Activated CD8-positive, alpha-beta memory T cell treated with anti-CD3 and anti-CD28 coated beads, Interleukin-2, amount 10 ng/mL, durations not matched to agents 7 days and 5 days (primary cell): Measurements from ENCODE around the gene GAK. TPM values are rescaled to one million over a fixed set of nuclear protein-coding genes. Genes with fewer than 3 reads are reported as not detected.

ENCODE experiments used
- ATAC-seq: fragments of 150-1000 bp; cut with Tn5 transposase; one replicate; pipeline ENCODE4 v1.10.0; 2021; ENCODE audit warnings: moderate library complexity
- CTCF ChIA-PET: fragments of 350-600 bp; sonication (Branson Sonifier 250); formaldehyde crosslinking; loops from one replicate; lab custom pipeline; 2021; ENCODE audit warnings: antibody characterized with exemption; lab: Charles Lee
- DNase-seq: peaks from one replicate; pipeline ENCODE4 v3.0.0-alpha.2; 2020
- H3K27ac Mint-ChIP-seq: one replicate; pipeline ENCODE4 v1.8.0; 2021; ENCODE audit warnings: mild to moderate bottlenecking, mixed read lengths
- H3K27me3 Mint-ChIP-seq: one replicate; pipeline ENCODE4 v1.8.0; 2021; ENCODE audit warnings: mixed read lengths
- H3K36me3 Mint-ChIP-seq: one replicate; pipeline ENCODE4 v1.8.0; 2021; ENCODE audit warnings: mild to moderate bottlenecking, mixed read lengths
- H3K4me1 Mint-ChIP-seq: one replicate; pipeline ENCODE4 v1.8.0; 2021; ENCODE audit warnings: mixed read lengths
- H3K4me3 Mint-ChIP-seq: one replicate; pipeline ENCODE4 v1.8.0; 2021; ENCODE audit warnings: mild to moderate bottlenecking, moderate library complexity, mixed read lengths
- H3K9me3 Mint-ChIP-seq: one replicate; pipeline ENCODE4 v1.8.0; 2022; ENCODE audit warnings: low read depth, mixed read lengths
- total RNA-seq, 2 experiments: library from RNA; stranded (reverse); gene quantifications; one replicate each; pipeline ENCODE4 v1.2.3, GENCODE V29; 2021

The GAK gene
- total RNA-seq, 2 experiments from 2014 or later, result 152 to 176 TPM

DNA sequence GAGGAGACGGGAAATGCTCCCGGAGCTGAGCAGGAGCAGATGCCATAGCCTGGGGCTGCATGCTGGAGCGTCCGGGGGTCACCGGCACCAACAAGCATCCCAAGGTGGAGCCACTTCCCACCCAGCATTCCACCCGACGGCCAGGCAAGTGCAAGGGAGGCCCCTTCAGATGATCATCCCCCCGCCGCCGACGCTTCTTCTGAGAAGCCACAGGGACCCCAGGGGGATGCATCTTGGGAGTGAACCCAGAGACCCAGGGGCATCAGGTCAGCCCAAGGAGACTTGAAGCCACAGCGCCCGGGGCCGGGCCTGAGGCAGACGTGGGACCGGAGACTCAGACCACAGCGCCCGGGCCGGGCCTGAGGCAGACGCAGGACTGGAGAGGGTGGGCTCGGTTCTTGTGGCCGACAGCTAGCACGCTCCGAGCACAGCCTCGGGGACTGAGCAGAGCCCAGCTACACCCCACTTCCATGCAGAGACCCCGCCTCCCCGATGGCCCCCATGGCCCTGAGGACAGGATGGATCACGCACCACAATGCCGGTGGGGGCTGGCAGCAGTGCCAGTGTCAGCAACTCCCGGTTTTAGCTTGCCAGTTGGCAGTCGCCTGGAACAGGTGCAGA, 73.2 kb downstream of the GAK start:
- CTCF ChIA-PET, result no interaction called here
- ATAC-seq, result no peak
- DNase-seq, result no peak
- H3K4me1 Mint-ChIP-seq, result peaks cover 14% of the 10 kb centered on the region
- H3K9me3 Mint-ChIP-seq, result peaks cover 12% of the 10 kb centered on the region
- H3K4me3 Mint-ChIP-seq, result no peak overlapping the region
- H3K27ac Mint-ChIP-seq, result no peak overlapping the region
- H3K36me3 Mint-ChIP-seq, result peaks cover 76% of the 10 kb centered on the region
- H3K27me3 Mint-ChIP-seq, result no peaks in the 10 kb centered on the region

DNA sequence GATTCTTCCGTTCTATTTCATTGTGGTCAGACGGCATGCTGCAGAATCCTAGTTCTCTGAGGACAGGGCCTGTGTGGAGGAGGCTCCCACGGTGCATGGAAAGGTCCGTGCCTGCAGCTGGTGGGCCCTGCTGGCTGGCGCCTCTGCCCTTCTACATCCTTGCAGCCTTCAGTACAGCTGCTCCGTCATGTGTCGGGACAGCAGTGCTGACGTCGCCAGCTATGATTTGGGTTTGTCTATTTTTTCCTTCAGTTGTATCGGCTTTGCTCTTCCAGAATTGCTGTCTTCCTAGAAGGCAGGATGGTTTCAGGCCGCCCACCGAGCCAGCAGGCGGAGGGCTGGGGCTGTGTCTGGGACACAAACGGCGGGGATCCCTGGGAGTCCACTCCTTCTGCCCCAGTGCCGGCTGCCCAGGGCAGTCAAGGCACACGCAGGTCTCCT, 74.1 kb downstream of the GAK start:
- Mint-ChIP-seq H3K9me3 (peaks cover 12% of the 10 kb centered on the region), H3K4me1 (peaks cover 14% of the 10 kb centered on the region), H3K27ac (no peak overlapping the region), H3K4me3 (no peak overlapping the region), H3K36me3 (peaks cover 76% of the 10 kb centered on the region), H3K27me3 (no peaks in the 10 kb centered on the region)
- CTCF ChIA-PET, result no interaction called here
- DNase-seq (no peak), ATAC-seq (no peak)

DNA sequence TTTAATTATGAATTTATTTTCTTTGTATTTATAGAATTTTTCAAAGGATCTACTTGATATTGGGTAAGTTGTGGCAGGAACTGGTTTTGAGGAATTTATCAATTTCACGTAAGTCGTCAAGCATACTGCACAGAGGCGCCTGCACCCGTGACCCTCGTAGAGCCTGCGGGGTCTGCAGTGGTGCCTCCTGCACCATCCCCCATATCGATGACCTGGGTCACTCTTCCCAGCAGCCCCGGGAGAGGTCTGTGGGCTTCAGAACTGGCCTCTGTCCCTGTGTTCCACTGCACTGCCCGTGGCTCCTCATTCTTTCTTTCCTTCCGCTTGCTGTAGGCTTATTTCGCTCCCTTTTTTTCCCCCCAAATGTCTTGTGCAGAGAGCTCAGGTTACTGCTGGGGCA, 74.7 kb downstream of the GAK start:
- ATAC-seq (no peak), DNase-seq (no peak)
- Mint-ChIP-seq H3K4me1 (peaks cover 14% of the 10 kb centered on the region), H3K27ac (no peak overlapping the region), H3K27me3 (no peaks in the 10 kb centered on the region), H3K4me3 (no peak overlapping the region), H3K36me3 (peaks cover 72% of the 10 kb centered on the region), H3K9me3 (peaks cover 12% of the 10 kb centered on the region)
- CTCF ChIA-PET, result no interaction called here

DNA sequence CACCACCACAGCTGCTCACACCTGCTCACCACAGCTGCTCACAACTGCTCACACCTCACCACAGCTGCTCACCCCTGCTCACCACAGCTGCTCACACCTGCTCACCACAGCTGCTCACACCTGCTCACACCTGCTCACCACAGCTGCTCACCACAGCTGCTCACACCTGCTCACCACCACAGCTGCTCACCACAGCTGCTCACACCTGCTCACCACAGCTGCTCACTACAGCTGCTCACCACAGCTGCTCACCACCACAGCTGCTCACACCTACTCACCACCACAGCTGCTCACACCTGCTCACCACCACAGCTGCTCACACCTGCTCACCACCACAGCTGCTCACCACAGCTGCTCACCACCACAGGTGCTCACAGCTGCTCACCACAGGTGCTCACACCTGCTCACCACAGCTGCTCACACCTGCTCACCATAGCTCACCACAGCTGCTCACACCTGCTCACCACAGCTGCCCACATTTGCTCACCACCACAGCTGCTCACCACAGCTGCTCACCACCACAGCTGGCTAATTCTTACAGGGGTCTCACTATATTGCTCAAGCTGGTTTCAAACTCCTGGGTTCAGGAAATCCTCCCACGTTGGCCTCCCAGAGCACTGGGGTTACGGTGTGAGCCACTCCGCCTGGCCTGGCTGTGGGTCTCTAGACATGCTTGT, 75.8 kb downstream of the GAK start:
- ATAC-seq (no peak), DNase-seq (no peak)

DNA sequence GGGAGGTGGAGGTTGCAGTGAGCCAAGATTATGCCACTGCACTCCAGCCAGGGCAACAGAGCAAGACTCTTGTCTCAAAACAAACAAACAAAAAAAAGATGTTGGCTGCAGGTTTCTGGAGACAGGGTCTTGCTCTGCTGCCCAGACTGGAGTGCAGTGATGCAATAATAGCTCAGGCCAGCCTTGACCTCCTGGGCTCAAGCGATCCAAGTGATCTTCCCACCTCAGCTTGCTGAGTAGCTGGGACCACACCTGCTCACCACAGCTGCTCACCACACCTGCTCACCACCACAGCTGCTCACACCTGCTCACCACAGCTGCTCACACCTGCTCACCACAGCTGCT, 76.3 kb downstream of the GAK start:
- CTCF ChIA-PET, result interaction anchor here (1.2 kb wide), 1 partner anchor 115 kb away, joined by 3 read pairs; no protein-coding TSS in a partner anchor
- peaks cover 71% of the 10 kb centered on the region for H3K36me3 Mint-ChIP-seq
- ATAC-seq (no peak), DNase-seq (no peak)
- H3K4me1 Mint-ChIP-seq, result peaks cover 14% of the 10 kb centered on the region
- H3K4me3 Mint-ChIP-seq, result no peak overlapping the region
- no peaks in the 10 kb centered on the region for H3K27me3 Mint-ChIP-seq
- H3K9me3 Mint-ChIP-seq, result peaks cover 12% of the 10 kb centered on the region
- peak overlapping the region; percentile 84 for H3K27ac Mint-ChIP-seq

More for the DNA sequence above, 75.8 kb downstream of the GAK start:
- CTCF ChIA-PET, result interaction anchor here (1.2 kb wide), 1 partner anchor 116 kb away, joined by 3 read pairs; no protein-coding TSS in a partner anchor
- no peak overlapping the region for H3K4me3 Mint-ChIP-seq
- H3K27ac Mint-ChIP-seq, result peak overlapping the region; percentile 84
- H3K36me3 Mint-ChIP-seq, result peaks cover 71% of the 10 kb centered on the region
- H3K9me3 Mint-ChIP-seq, result peaks cover 12% of the 10 kb centered on the region
- no peaks in the 10 kb centered on the region for H3K27me3 Mint-ChIP-seq
- H3K4me1 Mint-ChIP-seq, result peaks cover 14% of the 10 kb centered on the region

DNA sequence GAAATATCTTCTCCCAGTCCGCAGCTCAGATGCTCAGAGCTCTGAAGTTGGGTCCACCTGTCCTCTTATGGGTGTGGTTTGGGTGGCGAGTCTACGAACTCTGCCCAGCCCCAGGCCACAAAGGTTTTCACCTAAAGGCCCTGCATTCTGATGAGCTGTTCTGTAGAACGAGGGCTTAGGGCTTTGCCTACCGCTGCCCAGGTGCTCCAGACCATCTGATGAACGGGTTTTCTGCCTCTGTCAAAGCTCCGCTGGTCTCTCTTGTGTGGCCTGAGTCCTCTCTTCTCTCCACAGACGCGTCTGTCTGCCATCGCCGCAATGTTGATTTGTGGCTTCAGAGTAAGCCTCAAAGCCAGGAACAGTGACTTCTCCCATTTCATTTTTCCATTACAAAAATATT, 77.8 kb downstream of the GAK start:
- Mint-ChIP-seq H3K4me3 (no peak overlapping the region), H3K36me3 (peaks cover 60% of the 10 kb centered on the region), H3K27me3 (no peaks in the 10 kb centered on the region), H3K27ac (no peak overlapping the region), H3K4me1 (peaks cover 14% of the 10 kb centered on the region), H3K9me3 (peaks cover 12% of the 10 kb centered on the region)
- DNase-seq (no peak), ATAC-seq (no peak)
- CTCF ChIA-PET, result no interaction called here

DNA sequence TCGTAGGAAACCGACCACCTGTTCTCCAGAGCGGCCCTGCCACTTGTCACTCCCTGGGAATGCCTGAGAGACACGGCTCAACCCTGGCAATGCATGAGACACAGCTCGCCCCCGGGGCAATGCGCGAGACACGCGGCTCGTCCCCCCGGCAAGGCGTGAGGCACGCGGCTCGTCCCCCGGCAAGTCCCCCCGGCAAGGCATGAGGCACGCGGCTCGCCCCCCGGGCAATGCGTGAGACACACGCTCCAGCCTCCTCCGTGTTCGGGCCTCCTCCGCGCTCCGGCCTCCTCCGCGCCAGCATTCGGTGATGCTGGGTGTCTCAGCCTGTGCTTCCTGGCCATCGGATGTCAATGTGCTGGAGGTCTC, 78.7 kb downstream of the GAK start:
- peaks cover 16% of the 10 kb centered on the region for H3K4me1 Mint-ChIP-seq
- H3K27ac Mint-ChIP-seq, result no peak overlapping the region
- H3K27me3 Mint-ChIP-seq, result no peaks in the 10 kb centered on the region
- no peak overlapping the region for H3K4me3 Mint-ChIP-seq
- CTCF ChIA-PET, result no interaction called here
- H3K9me3 Mint-ChIP-seq, result peaks cover 12% of the 10 kb centered on the region
- DNase-seq (no peak), ATAC-seq (no peak)
- H3K36me3 Mint-ChIP-seq, result peaks cover 54% of the 10 kb centered on the region

DNA sequence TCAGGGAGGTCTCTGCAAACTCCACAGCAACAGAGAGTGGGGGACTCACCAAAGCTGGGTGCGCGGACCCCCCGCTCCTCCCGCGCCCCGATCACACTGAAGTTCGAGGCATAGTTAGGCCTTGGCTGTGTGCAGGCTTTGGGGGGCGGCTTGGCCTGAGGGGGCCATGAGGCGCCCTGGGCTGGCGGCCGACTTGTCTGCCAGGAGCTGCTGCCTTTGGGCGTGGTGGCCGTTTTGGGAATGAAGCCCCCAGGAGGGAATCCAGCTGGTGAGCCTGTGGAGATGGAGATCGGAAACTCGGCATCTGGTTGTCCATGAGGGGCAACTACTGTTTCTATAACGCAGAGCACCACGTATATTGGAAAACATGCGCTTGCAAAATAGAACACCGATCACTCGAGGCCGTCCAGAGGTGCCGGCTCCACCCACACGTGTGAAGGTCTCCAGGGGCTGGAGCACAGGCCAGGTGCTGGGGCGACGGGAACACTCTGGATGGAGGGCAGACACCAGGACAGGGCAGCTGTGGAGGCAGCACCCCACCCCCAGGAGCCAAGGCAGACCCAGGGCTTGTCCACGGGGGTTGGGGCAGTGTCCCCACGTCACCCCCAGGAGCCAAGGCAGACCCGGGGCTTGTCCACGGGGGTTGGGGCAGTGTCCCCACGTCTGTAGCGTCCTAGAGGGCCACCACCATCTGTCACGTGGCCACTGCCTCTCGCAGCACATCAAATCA, 80.2 kb downstream of the GAK start:
- Mint-ChIP-seq H3K9me3 (peaks cover 8% of the 10 kb centered on the region), H3K27ac (no peak overlapping the region), H3K36me3 (peaks cover 50% of the 10 kb centered on the region), H3K4me1 (peaks cover 11% of the 10 kb centered on the region), H3K27me3 (no peaks in the 10 kb centered on the region), H3K4me3 (no peak overlapping the region)
- ATAC-seq, result no peak
- CTCF ChIA-PET, result no interaction called here
- DNase-seq, result no peak

DNA sequence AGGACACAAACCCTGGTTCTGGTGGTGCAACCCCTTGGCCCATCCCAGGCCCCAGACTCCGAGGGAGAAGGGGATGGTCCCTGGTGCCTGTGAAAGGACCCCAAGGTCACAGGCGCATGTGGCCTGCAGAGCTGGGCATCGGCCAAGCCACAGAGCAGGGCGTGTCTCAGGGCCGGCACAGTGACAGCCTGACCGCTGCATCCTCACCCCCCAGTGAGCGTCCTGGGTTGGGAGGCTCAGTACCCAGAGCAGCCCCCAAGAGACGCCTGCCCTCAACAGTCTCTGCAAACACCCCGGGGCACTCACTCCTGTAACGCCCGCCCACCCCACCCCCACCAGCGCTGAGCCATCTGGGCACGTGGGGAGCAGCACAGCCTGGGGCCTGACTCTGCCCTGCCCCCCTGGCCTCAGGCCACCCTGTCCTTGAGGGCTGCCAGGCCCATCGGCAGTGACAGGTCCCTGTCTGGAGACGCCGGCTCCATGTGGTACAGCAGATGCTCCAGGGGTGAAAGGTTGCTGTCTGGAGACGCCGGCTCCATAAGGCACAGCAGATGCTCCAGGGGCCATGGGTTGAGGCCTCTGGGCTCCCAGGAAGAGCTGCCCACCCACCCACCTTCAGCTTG, 81.7 kb downstream of the GAK start:
- DNase-seq (no peak), ATAC-seq (no peak)
- H3K4me3 Mint-ChIP-seq, result no peak overlapping the region
- no peaks in the 10 kb centered on the region for H3K9me3 Mint-ChIP-seq
- peaks cover 45% of the 10 kb centered on the region for H3K36me3 Mint-ChIP-seq
- CTCF ChIA-PET, result no interaction called here
- peaks cover 3% of the 10 kb centered on the region for H3K4me1 Mint-ChIP-seq
- H3K27me3 Mint-ChIP-seq, result no peaks in the 10 kb centered on the region
- H3K27ac Mint-ChIP-seq, result no peak overlapping the region

DNA sequence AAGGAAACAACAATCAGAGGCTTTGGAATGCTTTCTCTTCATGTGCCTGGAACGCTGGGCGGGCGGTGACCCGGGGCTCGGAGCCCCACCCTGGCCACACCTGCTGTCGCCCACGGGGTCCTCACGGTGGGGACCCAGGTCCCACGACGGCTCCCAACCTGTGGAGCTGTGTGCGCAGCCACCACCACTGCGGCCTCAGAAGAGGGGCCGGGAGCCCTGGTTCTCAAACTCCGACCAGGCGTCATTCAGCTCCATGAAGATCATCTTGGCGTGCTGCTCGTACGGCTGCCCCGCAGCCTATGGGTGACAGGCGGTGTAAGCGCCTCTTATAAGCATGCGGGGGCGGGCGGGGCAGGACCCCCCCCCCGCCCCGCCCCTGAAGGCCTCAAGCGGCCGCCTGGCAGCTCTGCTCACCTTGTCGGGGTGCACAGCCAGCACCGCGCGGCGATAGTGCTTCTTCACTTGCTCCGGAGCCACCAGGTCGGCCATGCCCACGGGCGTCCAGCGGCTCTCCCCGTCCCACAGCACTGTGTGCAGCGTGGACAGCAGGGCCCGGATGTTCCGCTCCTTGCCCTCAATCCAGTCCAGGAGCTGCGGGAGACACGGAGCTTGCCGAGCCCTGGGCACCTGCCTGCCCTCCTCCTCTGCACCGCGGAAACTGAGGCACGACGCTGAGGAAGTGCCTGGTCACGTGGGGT, 82.5 kb downstream of the GAK start:
- no peak overlapping the region for H3K27ac Mint-ChIP-seq
- CTCF ChIA-PET, result no interaction called here
- H3K4me3 Mint-ChIP-seq, result no peak overlapping the region
- peaks cover 3% of the 10 kb centered on the region for H3K4me1 Mint-ChIP-seq
- no peaks in the 10 kb centered on the region for H3K9me3 Mint-ChIP-seq
- no peak for ATAC-seq
- H3K36me3 Mint-ChIP-seq, result peaks cover 39% of the 10 kb centered on the region
- no peaks in the 10 kb centered on the region for H3K27me3 Mint-ChIP-seq
- no peak for DNase-seq

DNA sequence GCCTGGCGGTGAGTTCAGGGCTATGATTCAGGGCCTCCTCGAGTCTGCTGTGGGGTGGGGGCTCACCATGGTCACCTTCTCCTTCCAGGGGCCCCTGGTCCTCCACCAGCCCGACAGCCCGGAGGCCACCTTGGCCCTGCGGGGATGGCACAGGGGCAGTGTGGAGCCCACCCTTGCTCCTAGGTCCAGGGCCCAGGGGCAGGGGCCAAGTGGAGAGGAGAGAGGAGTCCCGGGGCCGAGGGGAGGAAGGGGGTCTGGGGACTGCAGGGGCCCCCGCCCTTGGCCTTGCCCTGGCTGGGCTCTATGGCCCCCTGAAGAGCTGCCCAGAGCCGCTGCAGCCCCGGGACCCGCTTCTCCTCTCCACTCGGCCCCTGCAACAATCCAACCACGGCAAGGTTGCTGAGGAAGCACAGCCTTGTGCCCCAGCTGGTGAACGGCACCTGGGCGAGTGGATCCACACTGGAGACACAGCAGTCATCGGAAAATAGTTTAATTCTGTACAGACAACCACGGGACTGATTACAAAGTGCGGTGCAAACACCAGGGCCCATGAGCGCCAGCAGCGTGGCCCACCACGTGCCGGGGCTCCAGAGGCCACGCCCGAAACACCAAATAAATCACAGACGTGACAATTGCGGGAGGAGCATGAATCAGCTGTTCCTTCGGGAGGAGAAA, 83.2 kb downstream of the GAK start:
- H3K36me3 Mint-ChIP-seq, result peaks cover 38% of the 10 kb centered on the region
- DNase-seq, result no peak
- CTCF ChIA-PET, result no interaction called here
- H3K4me3 Mint-ChIP-seq, result no peak overlapping the region
- H3K27ac Mint-ChIP-seq, result no peak overlapping the region
- ATAC-seq, result no peak
- H3K4me1 Mint-ChIP-seq, result peaks cover 3% of the 10 kb centered on the region
- H3K27me3 Mint-ChIP-seq, result no peaks in the 10 kb centered on the region
- peaks cover 4% of the 10 kb centered on the region for H3K9me3 Mint-ChIP-seq

DNA sequence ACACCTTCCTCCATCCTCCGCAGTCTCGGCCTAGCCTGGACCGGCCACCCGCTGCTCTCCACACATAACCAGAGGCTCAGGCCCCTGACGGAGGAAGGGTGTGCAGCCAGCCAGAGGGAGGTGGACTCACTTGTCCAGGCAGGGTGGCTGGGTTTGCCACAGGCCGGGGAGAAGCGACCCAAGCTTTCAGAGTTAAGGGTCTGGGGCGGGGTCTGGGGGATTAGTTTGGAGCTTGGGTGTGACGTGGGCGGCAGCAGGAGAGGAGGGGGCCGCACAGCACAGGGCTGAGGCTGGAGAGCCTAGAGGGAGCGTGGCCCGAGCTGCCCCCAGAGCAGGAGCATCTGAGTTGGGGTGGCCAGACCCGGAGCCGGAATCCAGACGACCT, 83.8 kb downstream of the GAK start:
- peaks cover 3% of the 10 kb centered on the region for H3K4me1 Mint-ChIP-seq
- H3K4me3 Mint-ChIP-seq, result no peak overlapping the region
- CTCF ChIA-PET, result no interaction called here
- H3K27me3 Mint-ChIP-seq, result no peaks in the 10 kb centered on the region
- no peak for DNase-seq
- ATAC-seq, result no peak
- peaks cover 38% of the 10 kb centered on the region for H3K36me3 Mint-ChIP-seq
- H3K27ac Mint-ChIP-seq, result no peak overlapping the region
- H3K9me3 Mint-ChIP-seq, result peaks cover 4% of the 10 kb centered on the region

DNA sequence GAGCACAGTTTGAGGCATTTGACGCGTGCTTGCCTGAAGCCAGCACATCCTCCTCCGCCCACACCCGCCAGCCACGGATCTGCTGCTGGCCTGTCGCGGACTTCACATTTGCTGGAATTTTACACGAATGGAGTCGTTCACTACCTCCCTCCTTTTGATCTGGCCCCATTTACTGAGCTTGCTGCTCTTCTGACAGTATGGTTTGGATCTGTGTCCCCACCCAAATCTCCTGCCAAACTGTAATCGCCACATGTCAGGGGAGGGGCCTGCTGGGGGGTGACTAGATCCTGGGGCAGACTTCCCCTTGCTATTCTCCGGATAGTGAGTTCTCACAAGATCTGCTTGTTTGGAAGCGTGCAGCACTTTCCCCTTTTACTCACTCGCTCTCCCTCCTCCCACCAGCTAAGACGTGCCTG, 86.3 kb downstream of the GAK start:
- Mint-ChIP-seq H3K4me1 (peaks cover 3% of the 10 kb centered on the region), H3K27me3 (no peaks in the 10 kb centered on the region), H3K36me3 (peaks cover 45% of the 10 kb centered on the region), H3K27ac (no peak overlapping the region), H3K9me3 (peaks cover 8% of the 10 kb centered on the region), H3K4me3 (no peak overlapping the region)
- DNase-seq (no peak), ATAC-seq (no peak)
- CTCF ChIA-PET, result no interaction called here
